SW 1271 (cell line): ENCODE measurements around the gene ADAM12.

Source experiments
- DNase-seq, 2 experiments: peaks; one replicate each; lab custom pipeline; 2025; lab: John Stamatoyannopoulos, UW

Gene ADAM12

DNA sequence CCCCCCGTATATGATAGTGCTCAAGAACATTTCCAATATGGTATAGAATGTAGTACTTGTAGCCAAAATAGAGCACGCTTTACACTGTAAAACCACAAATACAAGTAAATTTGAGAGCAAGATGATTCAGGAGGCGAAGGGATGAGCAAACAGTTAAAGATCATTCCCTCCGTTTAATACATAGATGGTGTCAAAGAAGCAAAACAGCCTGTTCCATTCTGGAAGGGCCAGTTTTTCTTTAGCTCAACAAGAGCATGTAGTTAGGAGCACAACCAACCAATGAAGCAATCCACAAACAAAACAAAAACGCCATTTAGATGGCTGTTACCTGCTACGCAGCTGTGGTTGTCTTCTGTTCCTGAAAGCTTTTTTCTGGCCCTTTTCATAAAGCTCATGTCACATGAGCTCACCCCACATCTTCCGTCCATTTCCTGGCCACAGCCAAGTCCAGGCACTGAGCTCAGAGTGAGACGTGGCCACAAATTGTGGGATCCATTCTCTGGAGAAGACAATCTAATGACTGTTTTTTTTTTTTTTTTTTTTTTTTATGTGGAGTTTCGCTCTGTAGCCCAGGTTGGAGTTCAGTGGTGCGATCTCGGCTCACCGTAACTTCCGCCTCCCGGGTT is 306.3 kb downstream of the ADAM12 start:
- no peak for DNase-seq

DNA sequence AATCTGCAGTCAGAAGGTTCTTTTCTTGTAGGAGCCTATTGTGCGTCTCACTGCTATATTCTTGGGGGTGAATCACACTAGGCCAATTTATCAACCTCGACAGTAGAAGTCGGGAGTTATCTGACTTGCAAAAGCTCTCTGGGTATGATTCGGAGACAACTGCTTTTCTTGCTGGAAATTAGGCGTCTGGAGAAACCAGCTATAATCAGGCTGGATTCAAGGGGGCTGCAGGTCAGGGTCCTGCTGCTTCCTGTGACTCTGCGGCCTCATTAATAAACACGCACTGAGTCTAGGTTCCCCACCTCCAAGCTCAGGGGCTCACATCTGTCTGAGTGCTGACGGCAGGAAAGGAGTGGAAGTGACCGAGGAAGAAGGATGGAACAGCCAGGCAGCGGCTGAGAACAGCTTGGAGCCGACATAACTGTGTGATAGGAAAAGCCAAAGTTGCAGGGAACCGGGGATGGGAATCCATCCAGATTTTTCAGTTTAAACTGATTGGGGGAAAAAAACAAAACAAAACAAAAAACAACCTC is 307.3 kb downstream of the ADAM12 start:
- no peak for DNase-seq

DNA sequence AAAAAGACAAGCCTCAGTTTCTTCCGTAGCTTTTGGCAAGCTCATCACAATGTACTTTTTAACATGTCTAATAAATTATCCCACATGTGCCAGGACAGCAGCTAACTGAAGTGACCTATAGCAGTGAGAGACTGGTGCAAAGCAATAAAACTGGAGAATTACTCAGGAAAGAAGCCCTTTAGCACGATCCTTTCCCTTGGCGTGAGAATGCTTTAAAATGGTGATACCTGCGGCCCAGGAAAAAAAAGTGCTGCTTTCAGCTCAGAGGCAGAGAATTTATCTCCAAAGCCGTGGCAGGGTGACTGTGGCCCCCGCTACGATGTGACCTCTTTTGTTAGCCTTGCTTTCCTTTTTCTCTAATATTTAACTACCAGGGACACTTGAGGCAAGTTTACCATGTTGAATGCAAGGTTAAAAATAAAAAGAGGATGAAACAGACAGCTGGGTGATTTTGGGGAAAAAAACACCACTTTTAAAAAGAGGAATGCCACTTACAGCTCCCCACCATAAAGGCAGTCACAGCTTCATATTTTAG is 307.9 kb downstream of the ADAM12 start:
- no peak for DNase-seq

DNA sequence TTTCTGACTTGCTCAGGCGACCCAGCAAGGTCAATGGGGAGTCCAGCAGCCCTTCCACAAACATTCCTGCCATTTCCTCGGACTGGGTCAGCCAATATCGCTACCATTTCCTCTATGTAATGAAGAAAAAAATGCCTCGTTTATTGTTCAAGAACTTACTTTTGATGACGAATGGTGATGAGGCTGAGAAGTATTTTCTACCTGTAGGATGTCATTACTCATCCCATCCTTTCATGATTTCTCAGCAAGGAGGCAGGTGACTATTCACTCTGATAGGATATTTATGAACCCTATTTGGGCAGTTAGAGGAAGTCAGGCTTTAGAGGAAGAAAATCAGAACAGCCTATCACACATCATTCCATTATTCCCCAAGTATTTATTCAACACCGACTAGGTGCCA is 313.3 kb downstream of the ADAM12 start:
- DNase-seq, result no peak

DNA sequence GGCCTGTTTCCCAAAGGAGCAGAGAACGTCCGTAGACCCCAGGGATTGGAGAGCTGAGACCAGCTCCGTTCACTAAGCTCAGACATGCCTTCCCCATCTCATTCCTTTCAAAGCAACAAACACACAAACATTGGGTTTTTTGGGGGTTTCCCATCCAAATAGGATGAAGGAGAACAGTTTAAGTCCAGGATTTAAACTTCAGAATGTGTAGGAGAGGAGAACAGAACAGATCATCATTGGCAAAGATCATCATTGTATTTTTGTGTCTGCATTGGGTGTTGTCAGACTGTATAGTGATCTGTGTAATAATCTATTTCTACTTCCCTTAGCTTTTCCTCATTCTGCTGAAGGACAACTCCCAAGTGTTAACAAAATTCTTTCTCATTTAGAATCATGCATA is 314.0 kb downstream of the ADAM12 start:
- no peak for DNase-seq

DNA sequence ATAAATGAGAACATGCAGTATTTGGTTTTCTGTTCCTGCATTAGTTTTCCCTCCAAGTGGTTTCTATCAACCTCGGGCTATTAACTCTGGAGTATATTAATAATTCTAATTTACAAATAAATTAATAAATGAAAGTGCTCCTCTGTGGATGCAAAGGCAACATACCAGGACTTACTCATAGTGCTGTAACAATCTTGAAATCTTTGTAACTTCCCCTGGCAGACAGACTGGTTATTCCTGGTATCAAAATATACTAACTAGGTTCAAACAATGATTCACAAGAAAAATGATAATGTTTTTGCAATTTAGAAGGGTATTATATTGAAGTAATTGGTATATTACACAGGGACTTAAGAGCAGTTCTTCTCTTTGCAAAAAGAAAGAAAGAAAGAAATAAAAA is 314.7 kb downstream of the ADAM12 start:
- no peak for DNase-seq

DNA sequence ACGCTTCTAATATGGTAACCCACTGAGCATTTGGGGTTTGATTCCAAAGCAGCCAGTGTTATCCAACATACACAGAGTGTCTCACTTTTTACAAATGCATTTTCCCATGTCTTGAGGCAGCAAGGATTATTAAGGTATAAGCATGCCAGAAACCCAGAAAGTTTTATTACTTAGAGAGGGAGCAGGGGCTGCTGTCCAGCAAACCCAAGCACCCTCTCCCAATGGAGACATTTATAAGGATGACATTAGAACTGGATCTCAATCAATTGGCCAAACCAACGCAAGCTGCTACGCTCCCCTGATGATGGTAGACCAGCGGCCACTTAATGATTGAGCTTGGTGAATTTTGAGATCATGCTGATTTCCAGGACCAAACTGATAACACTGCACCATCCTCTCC is 315.7 kb downstream of the ADAM12 start:
- DNase-seq, result no peak

DNA sequence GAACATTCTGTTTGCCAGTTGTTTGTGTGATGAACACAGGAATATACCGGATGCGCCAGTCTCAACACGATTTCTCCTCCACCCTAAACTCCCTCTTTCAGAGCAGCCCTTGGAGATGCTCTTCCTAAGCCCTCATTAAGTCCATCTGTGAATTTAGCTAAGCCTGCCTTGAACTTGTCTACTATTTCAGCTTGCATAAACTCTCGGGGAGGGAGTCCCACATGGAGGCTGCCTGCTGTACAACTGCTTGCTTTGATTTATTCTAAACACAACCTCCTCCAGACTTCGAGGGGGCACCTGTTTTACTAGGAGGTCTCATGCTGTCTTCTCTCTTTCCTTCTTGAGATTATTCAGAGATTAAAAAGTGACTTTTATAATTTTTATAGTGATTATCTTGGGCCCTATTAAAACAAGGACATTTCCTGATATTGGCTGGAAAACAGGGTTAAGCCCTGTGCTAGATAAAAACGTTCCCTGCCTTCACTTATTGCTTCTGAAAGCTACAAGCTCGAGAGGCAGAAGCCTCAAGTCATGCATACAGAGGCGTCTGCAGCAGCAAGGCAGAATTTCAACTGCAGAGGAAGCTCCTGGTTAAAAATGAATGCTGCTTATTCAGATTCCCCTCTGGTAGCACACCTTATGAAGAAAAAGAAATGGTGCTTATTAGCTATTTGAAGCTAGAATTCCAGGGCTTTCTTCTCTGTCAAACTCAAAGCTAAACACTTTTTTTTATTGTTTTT is 317.6 kb downstream of the ADAM12 start:
- no peak for DNase-seq

DNA sequence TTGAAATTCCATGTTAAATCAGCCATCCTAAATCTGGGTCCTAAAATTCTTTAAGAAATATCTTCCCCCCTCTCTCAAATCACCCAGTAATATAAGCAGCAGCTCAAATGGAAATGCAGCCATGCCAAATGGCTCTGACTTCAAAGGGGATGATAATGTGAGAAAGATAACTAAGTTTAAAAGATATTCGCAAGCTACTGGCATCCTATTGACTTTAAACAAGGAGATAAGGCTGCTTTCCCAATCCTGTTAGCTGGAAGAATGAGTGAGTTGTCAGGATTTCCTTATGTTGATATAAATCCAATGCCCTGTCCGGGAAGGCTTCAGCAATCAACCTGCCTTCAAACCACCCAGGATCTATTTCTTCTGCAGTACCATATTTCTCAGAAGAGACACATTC is 320.0 kb downstream of the ADAM12 start:
- DNase-seq, result no peak

DNA sequence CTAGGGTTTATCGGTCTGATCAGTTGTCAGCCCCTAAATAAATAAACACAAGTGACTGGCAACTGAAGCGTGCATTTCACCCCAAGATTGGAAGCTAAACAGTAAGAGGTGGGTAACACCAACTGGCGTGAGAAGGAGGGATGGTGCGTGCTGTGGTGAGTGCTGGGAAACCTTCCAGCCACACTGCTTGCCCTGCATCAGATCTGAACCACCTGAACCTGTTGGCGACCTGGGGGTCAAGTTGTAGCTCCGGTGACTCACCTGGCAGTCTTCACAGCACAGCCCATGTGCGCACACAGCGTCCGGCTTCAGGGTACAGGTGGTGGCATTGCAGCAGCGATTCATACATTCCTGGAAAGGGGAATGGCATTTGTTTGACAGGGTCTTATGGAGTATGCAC is 321.8 kb downstream of the ADAM12 start:
- no peak for DNase-seq

DNA sequence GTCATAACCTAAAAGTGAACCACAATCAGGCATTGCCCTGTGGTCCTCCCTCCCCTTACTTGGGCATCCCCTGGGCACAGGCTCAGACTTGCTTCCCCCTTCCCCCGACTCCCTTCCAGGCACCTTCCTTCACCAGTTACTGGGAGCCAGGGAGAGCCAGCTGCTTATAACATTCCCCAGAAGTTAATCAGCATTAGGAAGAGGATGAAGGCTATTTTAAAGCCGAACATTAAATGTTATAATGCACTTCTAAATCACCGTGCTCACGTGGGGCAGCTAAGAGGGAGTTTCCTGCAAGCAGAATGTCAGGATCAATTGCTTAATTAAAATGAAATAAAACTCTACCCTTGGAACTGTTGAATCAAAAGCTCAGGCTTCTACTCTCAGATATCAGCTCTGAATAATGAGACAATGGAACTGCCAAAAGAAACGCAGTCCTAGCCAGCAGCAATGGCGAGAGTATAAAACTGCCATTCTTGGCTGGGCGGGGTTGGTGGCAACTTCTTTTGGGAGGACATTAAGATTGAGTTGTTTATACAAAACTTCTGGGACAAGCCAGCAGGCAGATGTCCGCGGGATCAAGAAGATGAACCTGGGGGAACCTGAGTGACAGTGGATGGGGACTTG is 322.4 kb downstream of the ADAM12 start:
- no peak for DNase-seq

DNA sequence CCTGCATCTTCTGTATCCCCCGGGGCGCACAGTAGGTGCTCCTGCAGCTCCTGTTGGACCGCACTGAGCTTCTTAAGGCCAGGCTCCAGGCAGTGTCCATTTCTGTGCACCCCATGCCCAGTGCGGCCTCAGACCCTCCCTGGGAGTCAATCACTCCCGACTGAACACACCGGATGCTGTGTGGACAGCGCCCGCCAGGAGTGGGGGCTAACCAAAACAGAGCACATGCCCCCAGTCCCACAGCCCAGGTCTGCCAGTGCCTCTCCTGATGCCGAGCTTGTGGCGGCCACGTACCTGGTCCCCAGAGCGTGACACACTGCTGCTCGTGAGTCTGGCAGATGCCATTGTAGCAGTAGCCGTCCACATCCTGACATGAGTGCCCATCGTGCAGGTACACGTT is 323.8 kb downstream of the ADAM12 start:
- DNase-seq, result no peak

DNA sequence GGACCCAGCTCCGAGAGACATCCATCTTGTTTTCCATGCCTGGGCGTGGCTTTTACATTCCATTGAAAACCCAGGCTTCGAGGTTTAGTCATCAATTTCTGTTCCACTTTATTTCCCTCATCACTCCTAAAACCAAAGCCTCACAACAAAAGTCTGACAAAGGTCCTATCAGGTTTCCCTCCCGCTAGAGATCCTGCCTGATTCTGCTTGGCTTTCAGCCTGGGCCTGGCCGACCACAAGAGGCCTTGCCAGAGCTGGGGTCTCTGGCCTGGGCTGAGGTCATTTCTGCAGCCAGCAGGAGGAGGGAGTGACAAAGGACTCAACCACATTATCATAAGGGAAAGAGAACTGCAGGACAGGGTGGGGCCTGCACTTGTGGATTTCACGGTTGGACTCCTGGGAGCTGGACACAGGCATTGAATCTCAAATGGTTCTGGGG is 324.9 kb downstream of the ADAM12 start:
- no peak for DNase-seq

DNA sequence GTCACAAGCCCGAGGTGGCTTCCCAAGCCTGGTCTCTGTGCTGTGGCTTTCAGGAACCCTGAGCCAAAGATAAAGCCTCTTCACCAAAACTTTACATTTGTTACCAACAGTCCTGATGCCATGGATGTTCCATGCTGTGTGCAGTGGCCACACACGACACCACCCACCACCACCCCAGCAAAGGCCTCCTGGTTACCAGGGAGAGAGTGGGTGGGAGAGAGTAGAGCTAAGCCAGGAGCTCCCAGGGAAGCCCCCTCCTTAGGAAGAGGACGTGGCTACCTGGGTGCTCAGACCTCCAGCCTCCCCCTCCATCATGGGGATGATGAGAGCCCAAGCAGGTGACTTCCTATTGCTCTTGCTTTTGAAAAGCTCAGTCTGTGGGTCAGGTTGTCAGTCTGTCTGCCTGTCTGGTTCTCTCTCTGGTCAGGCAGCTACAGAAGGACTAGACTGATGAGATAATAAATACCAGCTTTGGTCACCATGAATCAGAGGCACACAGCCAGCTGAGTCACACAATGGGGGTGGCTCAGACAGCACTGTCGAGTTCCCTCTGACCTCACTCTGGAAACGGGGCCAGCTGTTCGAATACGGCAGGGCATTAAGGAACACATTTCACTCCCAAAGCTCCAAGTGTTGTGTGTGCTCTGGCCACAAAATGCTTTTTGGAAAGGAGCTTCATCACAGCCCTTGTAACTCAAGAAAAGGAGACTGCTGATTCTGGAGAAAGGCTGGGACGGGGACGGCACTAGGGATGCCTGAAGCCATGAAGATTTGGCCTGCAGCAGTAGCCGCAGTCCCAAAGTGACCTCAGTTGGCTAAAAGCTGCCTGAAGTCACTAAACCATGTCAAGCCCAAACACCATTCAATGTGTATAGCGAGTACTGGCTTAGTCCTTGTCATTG is 325.9 kb downstream of the ADAM12 start:
- peak; percentile 6 to 20 for DNase-seq

DNA sequence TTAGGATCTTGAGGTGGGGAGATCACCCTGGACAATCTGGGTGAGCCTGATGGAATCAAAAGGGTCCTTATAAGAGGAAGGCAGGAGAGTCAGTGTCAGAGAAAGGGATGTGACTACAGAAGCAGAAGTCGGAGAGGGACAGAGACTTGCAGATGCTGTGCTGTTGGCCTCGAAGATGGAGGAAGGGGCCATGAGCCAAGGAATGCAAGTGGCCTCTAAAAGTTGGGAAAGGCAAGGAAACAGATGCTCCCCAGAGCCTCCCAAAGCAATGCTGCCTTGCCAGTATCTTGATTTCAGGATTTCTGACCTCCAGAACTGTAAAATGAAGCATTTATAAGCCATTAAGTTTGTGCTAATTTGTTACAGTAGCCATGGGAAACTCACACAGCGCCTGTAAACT is 326.8 kb downstream of the ADAM12 start:
- DNase-seq, result no peak

DNA sequence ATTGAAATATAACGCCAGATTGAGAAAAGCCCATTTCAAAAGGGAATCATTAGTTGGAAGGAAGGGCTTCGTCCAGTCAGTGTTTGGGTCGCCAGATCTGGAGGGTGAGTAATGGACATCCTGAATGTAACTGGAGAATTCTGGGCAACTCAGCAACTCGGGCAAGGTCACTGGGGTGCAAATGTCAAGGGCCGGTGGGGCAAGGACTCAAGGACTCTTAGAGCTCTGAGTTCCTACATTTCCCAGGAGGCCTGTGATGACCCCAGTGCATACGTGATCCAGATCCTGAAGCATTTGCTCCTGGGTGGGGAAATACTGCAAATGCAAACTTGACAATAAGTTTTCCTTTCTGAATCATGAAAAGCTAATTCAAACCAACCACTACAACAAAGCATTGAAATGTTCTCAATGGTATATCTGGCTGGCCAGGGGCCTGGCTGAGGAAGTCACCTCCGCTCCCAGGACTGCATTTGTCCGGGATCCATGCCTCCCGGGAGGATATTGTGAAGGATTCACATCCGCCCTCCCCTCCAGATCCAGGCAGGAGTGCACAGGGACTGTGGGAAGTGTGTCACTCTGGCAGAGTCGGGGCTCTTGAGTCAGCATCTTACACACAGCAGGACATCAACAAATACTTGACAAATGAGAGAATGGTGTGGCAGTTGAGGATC is 327.9 kb downstream of the ADAM12 start:
- DNase-seq, result peak; percentile 6 to 14

DNA sequence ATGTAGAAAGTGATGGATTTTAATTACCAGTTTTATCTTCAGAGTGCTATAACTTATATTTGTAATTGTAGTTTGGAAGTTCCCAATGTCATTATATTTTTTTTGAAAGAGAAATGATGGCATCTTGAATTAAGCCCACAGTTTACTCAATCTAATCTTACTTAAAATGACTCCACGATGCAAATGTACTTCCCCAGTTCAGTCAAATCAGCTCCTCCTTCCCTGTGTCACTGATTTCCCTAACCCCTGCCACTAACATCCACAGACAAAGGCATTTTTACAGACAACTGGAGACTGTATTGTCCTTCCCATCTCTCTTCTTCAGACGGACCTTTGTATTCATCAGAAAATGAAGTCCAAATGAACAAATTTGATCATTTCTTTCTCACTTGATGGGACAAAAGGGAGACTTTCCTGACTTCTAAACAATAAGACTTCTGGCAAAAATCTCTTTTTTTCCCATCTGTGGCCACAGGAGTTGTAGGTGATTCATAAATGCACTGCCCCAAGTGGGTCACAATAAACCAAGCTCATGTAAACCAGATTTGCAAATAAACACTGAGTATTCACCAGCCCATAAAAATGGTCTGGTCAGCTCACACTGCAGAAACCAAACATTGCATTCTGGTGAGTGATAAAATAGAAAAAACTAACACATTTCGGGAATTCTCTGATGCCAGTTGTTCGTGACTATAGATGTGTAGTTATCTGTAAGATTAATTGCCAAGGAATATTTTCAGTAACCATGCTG is 329.0 kb downstream of the ADAM12 start:
- DNase-seq, result no peak

DNA sequence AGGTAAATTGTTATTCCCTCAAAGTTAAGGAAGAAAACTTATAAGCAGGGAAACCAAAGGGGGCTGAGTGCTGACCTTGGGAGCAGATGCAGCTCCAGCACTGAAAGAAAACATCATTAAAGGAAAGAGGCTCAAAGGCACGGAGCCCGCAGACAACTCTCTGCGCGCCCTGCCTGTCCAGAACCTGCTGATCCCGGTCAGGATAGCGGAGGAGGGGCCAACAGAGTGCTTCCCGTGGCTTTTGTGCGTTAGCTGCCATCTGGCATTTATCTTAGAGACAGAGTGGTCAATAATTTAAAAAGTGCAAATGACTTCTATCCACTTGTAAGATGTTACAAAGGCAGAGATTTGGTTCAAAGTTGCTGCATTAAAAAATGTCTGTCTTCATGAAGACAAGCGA is 329.8 kb downstream of the ADAM12 start:
- no peak for DNase-seq

DNA sequence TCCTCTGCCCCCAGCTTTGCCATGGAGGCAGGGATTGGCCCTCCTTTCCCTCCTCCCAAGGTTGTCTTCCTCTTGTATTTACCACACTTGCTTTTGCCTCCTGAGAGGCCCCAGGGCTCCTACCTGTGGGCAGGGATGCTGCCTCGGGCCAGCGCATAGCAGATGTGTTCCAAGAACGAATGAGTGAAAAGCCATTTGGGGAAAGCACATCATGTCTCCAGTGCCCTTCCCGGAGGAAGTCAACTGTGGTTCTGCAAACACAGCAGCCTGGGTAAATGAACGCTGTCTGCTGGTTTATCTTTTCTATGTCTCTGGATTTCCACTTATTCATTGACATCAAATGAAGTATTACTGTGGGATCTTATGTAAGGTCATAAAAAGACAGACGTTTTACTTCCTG is 330.2 kb downstream of the ADAM12 start:
- DNase-seq, result no peak

DNA sequence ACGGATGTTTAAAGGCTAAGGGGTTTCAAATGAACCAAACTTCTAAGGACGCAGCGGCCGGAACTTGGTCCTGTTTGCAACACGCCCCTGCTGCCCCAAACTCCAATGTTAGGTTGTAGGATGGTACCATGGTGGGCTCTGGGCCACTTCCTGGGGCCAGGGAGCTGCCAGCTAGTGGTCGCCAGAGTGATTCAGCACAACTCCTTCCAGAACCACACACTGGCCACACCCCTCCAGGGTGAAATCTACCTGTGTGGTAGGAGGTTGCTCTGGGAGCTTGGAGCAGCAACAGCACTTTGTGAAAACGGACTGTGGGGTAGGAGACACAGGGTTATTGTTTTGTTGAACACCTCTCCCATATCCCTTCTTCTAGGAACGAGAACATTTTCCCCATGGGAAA is 330.8 kb downstream of the ADAM12 start:
- no peak for DNase-seq

DNA sequence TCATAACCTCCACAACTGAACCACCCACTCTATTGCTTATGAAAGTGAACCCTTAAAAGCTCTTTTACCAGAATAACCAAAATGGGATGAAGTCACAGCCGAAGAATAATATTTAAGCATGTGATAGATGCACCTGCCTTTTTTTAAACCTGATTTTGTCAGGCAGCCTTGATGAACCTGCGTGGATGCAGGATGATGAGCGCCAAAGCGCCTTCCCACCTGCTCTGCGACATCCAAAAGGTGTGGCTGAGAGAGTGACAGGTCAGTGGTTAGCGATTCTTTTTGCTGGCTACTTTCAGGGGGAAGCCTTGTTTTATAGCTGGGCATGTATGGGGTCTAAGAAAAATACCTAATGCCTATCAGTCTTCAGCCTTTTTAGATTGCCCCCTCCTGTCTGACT is 334.1 kb downstream of the ADAM12 start:
- DNase-seq, result no peak
